A673 (cell line): Measurements from ENCODE around the gene POLDIP3. TPM values are rescaled to one million over a fixed set of nuclear protein-coding genes. Genes with fewer than 3 reads are reported as not detected.

Source experiments
- BruUV-seq: library from RNA; stranded (reverse); fragments of 400-500 nt; replicated peaks from 2 replicates; lab custom pipeline; 2021; lab: Mats Ljungman, UMichigan
- CTCF ChIA-PET: fragments of 300-600 bp; sonication (Branson Sonifier 250); formaldehyde crosslinking; loops from one replicate; lab custom pipeline; 2022; ENCODE audit warnings: antibody characterized with exemption; lab: Charles Lee
- POLR2A ChIA-PET: fragments of 300-600 bp; sonication (Branson Sonifier 250); formaldehyde crosslinking; loops from one replicate; lab custom pipeline; 2022; ENCODE audit warnings: antibody characterized with exemption; ENCODE audit not compliant: low non-redundant PET; lab: Charles Lee
- DNase-seq: peaks from one replicate; pipeline ENCODE4 v3.0.0-alpha.2; 2015; ENCODE audit warnings: low spot score
- H3K27ac ChIP-seq: fragments of 200-600 bp; sonication (generic); 2 replicates; pipeline ENCODE4 v1.5.1; 2016; ENCODE audit warnings: mixed run types, low read depth, mild to moderate bottlenecking, mixed read lengths, antibody characterized with exemption, low read length; ENCODE audit not compliant: poor library complexity, severe bottlenecking
- H3K27me3 ChIP-seq: fragments of 200-600 bp; sonication (generic); replicated peaks from 2 replicates; pipeline ENCODE4 v1.6.1; 2017; ENCODE audit warnings: mixed run types, low read depth, mild to moderate bottlenecking, mixed read lengths, antibody characterized with exemption, low read length; ENCODE audit not compliant: insufficient read depth, poor library complexity
- H3K36me3 ChIP-seq: fragments of 200-600 bp; sonication (generic); 2 replicates; pipeline ENCODE4 v1.6.1; 2016; ENCODE audit warnings: mixed run types, mild to moderate bottlenecking, mixed read lengths, antibody characterized with exemption, low read length; ENCODE audit not compliant: insufficient read depth, poor library complexity, severe bottlenecking
- H3K4me1 ChIP-seq: fragments of 200-600 bp; sonication (generic); 2 replicates; pipeline ENCODE4 v1.6.1; 2017; ENCODE audit warnings: mixed run types, mild to moderate bottlenecking, mixed read lengths, antibody characterized with exemption, low read length; ENCODE audit not compliant: insufficient read depth, poor library complexity, severe bottlenecking
- H3K4me3 ChIP-seq: fragments of 200-600 bp; sonication (generic); 2 replicates; pipeline ENCODE4 v1.5.1; 2016; ENCODE audit warnings: low read depth, mixed run types, mild to moderate bottlenecking, mixed read lengths, low read length; ENCODE audit not compliant: poor library complexity, severe bottlenecking
- H3K9me3 ChIP-seq: fragments of 200-600 bp; sonication (generic); 2 replicates; pipeline ENCODE4 v1.6.1; 2016; ENCODE audit warnings: mixed run types, low read depth, mild to moderate bottlenecking, mixed read lengths, antibody characterized with exemption, low read length; ENCODE audit not compliant: poor library complexity, severe bottlenecking
- EZH2 ChIP-seq: fragments of 200-600 bp; sonication (generic); IDR thresholded peaks from 2 replicates; pipeline ENCODE4 v1.6.1; 2017; ENCODE audit warnings: borderline replicate concordance, low read depth, mild to moderate bottlenecking, mixed read lengths, antibody characterized with exemption, low read length; ENCODE audit not compliant: poor library complexity, severe bottlenecking
- intact Hi-C: fragments of 100-400 bp; cut with micrococcal nuclease; formaldehyde crosslinking; loops from one replicate; pipeline ENCODE4 v1.10.0; 2022; ENCODE audit not compliant: unreplicated experiment
- total RNA-seq: library from RNA; stranded (reverse); gene quantifications from 2 replicates; pipeline ENCODE4 v1.2.3, GENCODE V29; 2021
- TF ChIP-seq, protein P1 (sequence below): fragments of 300-800, 200-600 bp; sonication (generic); conservative IDR thresholded peaks from 2 replicates; pipeline ENCODE4 v1.5.1; 2017; ENCODE audit warnings: low read depth, mild to moderate bottlenecking, antibody characterized with exemption, low read length, moderate library complexity, mixed read lengths

POLDIP3 gene
- total RNA-seq, 1 experiment from 2014 or later = 134 TPM

DNA sequence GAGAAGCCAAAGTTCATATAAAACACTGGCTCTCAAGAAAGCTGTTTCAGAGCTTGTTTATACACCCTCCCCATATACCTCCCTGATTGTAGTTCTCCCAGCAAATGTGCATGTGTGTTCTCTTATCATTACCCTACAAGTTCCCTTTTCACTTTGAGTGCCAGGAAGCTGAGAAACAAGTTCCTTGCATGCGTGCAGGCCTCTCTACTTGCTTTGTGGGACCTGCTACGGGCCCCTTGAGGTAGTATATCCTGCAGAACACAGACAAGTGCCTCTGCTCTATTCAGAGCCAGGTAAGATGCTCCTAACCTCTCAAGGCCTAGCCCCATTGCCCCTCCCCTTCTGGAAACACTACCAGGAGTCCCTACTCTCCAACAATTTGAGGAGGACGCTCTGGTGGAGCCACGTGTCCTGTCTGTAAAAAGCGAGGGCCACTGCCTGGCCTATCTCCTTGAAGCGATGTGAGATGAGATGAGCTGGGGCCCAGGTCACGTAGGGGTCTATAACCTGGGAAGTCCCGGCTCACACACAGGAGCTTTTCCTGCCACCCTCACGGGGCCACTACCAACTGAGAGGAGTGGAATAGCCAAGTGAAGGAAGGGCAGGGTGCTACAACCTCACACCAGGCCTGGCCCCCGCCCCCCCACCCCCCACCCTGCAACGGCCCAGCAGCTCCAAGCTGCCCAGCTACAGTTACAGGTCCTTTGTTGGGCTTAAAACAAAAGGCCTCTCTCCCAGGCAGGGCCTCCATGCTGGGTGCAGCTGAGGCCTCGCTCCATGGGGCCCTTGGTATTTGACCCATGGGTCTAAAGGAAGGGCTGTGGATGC lies 28.3 kb upstream of the POLDIP3 start:
- ChIA-PET CTCF (no interaction called here), POLR2A (no interaction called here)
- intact Hi-C loops = no loop called here
- Histone ChIP-seq H3K9me3 (no peaks in the 10 kb centered on the region), H3K27ac (no peak overlapping the region), H3K4me3 (no peak overlapping the region), H3K27me3 (no peaks in the 10 kb centered on the region), H3K4me1 (peaks cover 41% of the 10 kb centered on the region), H3K36me3 (no peaks in the 10 kb centered on the region)
- TF ChIP-seq EZH2 = no peak
- TF ChIP-seq, protein P1, sequence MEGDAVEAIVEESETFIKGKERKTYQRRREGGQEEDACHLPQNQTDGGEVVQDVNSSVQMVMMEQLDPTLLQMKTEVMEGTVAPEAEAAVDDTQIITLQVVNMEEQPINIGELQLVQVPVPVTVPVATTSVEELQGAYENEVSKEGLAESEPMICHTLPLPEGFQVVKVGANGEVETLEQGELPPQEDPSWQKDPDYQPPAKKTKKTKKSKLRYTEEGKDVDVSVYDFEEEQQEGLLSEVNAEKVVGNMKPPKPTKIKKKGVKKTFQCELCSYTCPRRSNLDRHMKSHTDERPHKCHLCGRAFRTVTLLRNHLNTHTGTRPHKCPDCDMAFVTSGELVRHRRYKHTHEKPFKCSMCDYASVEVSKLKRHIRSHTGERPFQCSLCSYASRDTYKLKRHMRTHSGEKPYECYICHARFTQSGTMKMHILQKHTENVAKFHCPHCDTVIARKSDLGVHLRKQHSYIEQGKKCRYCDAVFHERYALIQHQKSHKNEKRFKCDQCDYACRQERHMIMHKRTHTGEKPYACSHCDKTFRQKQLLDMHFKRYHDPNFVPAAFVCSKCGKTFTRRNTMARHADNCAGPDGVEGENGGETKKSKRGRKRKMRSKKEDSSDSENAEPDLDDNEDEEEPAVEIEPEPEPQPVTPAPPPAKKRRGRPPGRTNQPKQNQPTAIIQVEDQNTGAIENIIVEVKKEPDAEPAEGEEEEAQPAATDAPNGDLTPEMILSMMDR = no peak
- no TSS peak for BruUV-seq
- DNase-seq = no peak

DNA sequence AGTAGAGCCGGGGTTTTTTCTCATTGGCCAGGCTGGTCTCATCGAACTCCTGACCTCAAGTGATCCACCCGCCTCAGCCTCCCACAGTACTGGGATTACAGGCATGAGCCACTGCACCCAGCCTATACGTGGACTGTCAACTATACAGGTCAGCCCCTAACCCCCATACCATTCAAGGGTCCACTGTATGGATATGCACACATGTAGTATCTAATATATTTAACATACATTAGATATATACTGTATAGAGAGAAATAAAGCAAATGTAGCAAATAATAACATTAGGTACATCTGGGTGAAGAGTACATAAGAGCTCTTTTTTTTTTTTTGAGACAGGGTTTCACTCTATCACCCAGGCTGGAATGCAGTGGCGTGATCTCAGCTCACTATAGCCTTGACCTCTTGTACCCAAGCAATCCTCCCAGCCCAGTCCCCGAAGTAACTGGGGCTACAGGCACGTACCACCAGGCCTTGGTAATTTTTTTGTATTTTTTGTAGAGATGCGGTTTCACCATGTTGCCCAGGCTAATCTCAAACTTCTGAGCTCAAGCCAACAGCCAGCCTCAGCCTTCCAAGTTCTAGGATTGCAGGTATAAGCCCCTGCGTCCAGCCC lies 27.2 kb upstream of the POLDIP3 start:
- POLR2A ChIA-PET = no interaction called here
- Histone ChIP-seq H3K36me3 (no peaks in the 10 kb centered on the region), H3K27me3 (no peaks in the 10 kb centered on the region), H3K27ac (no peak overlapping the region), H3K9me3 (no peaks in the 10 kb centered on the region), H3K4me3 (no peak overlapping the region), H3K4me1 (peaks cover 30% of the 10 kb centered on the region)
- BruUV-seq = no TSS peak
- TF ChIP-seq, protein P1 = no peak
- no peak for TF ChIP-seq EZH2
- intact Hi-C loops = no loop called here
- DNase-seq = no peak
- CTCF ChIA-PET = no interaction called here

DNA sequence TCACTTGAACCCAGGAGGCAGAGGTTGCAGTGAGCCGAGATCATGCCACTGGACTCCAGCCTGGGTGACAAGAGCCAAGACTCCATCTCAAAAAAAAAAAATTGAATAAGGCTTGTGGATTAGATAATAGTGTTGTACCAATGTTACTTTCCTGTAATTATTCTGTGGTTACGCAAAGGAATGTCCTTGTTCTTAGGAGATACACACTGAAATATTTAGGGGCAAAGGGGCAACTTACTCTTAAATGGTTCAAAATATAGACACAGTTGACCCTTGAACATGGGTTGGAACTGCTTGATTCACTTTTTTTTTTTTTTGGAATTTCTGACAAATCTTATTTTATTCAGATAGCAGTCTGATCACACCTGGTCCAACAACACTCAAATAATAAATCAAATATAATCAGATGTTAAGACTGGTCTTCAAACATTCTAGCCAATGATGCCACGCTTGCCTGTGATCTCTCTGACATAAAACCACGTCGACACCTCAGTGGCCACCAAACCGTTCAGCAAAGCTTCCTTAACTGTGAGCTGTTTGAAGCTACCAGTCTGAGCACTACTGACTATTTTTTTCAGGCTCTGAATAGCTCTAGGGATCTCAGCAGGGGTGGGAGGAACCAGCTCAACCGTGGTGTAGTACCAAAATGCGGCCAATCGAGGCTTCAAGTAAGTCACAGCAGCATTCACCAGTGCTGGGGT lies 25.0 kb upstream of the POLDIP3 start:
- H3K4me1 ChIP-seq = peaks cover 11% of the 10 kb centered on the region
- TF ChIP-seq, protein P1 = no peak
- peak; percentile 53 for DNase-seq
- H3K27ac ChIP-seq = no peak overlapping the region
- peaks cover 14% of the 10 kb centered on the region for H3K36me3 ChIP-seq
- intact Hi-C loops = no loop called here
- no peaks in the 10 kb centered on the region for H3K9me3 ChIP-seq
- ChIA-PET CTCF (no interaction called here), POLR2A (no interaction called here)
- H3K27me3 ChIP-seq = no peaks in the 10 kb centered on the region
- H3K4me3 ChIP-seq = no peak overlapping the region
- no TSS peak for BruUV-seq
